GM19467 (cell line): ENCODE measurements around the gene ONECUT3.
"Not testable (repeated sequence)": the region's sequence is repeated elsewhere in the genome, so short reads cannot be mapped to it uniquely, and the experiment has no call there.

Experiments used
- ATAC-seq: cut with Tn5 transposase; IDR thresholded peaks from one replicate; pipeline ENCODE4 v1.9.1; 2021; ENCODE audit warnings: mild to moderate bottlenecking, moderate library complexity; ENCODE audit not compliant: unreplicated experiment

Gene ONECUT3

DNA sequence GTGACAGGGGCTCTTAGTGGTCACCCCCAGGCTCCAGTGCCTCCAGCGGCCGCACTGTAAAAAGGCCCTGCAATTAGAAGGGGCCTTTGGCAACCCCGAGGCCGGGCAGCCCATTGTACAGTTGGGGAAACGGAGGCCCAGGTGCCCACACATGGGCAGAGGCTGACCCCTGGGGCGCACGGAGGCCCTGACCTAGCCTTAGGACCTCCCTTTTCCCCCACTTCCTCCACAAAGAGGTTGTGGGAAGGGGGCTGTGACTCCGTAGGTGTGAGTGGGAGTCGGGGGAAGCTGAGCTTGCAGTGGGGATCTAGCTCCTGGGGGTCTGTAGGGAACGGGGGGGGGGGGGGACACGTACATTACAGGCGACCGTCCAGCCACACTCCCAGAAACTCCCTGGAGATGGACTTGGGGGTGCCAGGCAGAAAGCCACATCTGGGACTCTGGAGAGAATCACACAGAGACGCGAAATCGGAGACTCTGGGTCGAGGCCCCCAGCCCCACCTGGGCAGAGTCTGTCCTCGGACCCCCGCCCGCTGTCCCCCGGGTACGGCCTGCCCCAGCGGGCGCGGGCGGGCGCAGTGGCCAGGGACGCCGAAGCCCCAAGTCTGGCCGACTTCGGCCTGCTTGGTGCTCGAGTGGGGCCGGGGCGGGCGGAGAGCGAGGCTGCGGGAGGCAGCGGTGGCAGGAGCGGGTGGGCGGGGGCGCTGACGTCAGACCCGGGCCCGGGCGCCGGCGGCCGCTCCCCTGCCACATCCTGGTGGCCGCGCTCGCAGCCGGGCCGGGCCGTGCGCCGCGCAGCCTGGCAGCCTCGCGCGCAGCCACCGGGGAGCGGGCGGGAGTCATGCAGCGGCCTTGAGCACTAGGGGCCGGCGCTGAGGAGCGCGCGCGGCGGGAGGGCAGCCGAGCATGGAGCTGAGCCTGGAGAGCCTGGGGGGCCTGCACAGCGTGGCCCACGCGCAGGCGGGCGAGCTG, at the start of gene ONECUT3:
Gene ONECUT3, plus strand, starts transcription at position 750 of the 972 bp plus-strand sequence. Its CDS starts 157 bp downstream, at position 907.
- ATAC-seq: no peak

DNA sequence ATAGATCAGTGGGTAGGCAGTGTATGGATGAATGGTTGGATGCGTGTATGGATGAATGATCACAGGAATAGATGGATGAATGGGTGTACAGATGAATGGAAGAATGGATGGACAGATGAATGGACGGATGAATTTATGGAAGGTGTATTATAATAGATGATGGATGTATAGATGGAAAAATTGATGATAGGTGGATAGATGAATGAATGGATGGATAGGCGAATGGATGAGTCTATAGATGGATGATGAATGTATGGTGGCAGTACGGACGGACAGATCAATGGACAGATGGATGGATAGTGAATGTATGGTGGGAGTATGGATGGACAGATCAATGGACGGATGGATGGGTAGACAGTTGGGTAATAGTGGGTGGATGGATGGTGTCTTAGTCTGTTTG, 49.0 kb upstream of the ONECUT3 start:
- ATAC-seq: no peak

DNA sequence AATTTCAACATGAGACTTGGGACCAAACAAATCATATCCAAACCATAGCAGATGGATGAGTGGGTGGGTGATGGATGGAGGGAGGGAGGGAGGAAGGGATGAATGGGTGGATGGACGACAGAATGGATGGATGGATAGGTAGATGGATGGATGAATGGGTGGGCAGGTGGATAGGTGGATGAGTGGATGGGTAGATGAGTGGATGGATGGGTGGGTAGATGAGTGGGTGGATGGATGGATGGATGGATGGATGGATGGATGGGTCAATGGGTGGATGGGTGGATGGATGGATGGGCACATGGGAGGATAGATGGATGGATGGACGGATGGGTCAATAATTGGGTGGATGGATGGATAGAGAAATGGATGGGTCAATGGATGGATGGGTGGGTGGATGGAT, 47.9 kb upstream of the ONECUT3 start:
- no peak for ATAC-seq

DNA sequence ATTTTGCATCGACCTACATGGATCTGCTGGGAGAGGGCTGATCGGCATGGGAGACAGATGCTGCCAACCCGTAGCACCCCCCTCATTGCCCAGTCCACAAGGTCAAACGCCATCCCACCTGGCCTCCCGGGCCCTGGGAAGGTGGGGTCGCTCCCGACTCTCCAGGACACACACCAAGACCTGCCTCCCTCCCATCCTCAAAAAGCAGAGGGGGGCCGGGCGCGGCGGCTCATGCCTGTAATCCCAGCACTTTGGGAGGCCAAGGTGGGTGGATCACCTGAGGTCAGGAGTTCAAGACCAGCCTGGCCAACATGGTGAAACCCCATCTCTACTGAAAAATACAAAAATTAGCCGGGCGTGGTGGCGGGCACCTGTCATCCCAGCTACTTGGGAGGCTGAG, 46.7 kb upstream of the ONECUT3 start:
- ATAC-seq: not testable (repeated sequence)

DNA sequence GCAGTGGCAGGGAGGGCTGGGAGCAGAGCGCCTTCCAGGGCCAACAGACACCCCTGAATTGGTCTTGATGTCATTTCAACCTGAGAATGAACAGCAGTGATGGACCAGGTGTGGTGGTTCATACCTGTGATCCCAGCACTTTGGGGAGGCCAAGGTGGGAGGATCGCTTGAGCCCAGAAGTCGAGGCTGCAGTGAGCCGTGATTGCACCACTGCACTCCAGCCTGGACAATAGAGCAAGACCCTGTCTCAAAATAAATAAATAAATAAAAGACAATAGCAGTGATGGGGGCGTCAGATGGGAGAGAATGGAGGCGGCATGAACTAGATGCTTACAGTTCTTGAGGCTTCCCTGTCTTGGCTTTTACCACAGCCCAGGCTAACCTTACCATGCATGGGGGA, 46.1 kb upstream of the ONECUT3 start:
- ATAC-seq: no peak

DNA sequence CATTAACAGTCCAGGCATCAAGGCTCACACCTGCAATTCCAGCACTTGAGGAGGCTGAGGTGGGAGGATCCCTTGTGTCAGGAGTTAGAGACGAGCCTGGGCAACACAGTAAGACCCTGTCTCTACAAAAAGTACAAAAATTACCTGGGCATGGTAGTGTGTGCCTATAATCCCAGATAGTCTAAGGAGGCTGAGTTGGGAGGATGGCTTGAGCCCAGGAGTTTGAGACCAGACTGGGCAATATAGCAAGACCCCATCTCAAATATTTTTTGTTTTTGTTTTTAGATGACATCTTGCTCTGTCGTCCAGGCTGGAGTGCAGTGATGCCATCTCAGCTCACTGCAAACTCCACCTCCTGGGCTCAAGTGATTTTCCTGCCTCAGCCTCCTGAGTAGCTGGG, 40.1 kb upstream of the ONECUT3 start:
- ATAC-seq: no peak

DNA sequence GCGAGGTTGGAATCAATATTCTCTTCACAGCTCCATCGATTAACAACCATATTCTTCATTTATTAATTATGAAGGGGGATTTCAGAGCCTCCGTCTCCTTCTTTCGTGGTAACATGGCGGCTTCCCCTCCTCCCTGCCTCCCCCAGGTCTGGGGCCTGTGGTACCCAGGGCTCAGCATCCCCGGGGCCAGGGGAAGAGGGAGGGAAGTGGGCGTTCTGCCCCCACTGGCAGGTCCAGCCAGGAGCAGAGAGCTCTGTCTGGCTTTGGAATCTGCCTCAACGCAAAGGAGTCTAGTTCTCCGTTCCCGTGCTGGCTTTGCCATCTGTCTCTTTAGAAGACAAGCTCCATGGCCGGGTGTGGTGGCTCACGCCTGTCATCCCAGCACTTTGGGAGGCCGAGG, 37.8 kb upstream of the ONECUT3 start:
- ATAC-seq: no peak

DNA sequence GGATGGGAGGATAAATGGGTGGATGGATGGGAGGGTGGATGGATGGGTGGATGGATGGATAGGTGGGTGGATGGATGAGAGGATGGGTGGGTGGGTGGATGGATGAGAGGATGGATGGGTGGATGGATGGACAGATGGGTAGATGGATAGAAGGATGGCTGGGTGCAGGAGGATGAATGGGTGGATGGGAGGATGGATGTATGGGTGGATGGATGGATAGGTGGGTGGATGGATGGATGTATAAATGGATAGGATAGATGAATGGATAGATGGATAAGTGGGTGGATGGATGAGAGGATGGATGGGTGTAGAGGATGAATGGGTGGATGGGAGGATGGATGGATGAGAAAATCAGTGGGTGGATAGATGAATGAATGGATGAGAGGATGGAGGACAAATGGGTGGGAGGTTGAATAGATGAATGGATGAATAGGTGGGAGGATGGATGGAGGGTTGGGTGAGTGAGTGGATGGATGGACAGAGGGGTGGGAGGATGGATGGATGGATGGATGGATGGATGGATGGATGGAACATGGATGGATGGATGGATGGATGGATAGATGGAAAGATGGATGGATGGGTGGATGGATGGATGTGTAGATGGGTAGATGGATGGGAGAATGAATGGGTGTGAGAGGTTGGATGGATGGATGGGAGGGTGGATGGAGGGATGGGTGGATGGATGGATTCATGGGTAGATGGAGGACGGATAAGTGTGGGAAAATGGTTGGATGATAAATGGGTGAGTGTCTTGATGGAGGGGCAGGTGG, 35.9 kb upstream of the ONECUT3 start:
- no peak for ATAC-seq

DNA sequence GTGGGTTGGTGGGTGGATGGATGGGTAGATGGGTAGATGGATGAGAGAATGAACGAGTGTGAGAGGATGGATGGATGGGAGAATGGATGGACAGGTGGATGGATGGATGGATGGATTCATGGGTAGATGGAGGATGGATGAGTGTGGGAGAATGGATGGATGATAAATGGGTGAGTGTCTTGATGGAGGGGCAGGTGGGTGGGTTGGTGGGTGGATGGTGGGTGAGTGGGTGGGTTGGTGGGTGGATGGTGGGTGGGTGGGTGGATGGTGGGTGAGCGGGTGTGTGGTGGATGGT, 35.4 kb upstream of the ONECUT3 start:
- ATAC-seq: no peak

DNA sequence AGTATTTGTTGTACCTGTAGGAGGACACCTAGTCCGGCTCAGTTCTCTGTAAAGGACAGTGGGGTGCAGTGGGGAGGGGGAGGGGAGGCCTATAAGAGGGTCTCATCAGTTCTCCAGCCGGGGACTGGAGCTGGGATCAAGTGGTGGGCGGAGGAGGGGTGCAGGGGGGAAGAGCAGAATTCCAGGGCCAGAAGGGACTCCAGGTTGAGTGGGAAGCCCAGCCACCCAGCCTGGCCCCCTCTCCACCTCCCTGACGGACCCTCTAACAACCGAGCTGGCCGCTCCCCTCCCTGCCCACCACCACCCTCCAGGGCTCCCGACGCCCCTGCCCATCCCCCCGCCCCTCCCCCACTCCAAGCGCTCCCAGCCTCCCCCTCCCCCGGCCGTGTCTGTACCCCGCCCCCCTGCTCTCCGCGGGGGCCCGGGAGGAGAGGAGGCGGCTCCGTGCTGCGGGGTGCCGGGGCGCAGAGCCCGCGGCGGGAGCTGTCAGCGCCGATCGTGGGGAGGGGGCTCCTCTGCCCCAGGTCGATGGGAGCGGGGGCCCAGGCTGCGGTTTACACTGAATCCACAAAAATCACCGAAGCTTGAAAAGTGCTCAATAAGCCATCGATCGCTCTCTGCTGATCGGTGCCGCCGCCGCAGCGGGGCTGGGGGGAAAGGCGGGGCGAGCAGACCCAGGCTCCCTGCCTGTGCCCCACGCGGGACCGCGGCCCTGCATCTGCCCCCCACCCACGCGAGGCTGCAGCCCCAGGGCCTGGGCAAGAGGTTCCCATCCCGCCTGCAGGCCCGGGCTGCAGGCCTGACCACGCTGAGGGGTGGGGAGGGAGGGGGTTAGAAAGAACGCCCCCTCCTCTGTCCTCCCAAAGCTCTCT, 34.6 kb upstream of the ONECUT3 start:
- no peak for ATAC-seq

DNA sequence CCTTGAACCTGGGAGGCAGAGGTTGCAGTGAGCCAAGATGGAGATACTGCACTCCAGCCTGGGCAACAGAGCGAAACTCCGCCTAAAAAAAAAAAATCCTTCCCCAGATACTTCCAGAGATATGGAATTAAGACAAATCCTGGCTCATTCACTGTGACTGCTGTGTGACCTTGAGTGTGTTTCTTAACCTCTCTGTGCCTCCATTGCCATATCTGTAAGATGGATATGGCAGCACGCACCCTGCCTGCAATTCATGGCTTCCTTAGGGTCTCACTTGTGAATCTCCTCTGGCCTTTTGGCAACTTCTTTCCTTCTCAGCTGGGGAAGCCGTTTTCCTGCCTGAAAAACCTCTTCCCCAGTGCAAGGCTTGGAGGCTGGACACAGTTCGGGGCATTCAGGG, 33.8 kb upstream of the ONECUT3 start:
- no peak for ATAC-seq

DNA sequence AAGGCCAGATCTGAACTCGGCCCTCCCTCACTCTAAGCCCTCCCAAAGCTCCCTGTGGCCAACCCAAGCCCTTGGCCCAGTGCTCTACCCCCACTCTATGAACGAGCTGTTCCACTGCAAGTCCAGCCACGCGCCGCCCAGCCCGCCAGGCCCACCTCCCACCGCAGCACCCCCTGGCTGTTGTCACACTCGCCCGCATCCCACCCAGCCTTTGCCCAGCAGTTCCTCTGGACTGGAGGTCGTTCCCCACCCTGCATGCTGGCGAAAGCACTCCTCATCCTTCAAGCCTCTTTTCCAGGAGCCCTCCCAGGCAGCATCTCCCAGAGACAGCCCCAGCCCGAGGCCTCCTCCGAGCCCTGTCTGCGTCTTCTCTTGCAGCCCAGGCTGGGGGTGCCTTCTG, 33.1 kb upstream of the ONECUT3 start:
- no peak for ATAC-seq

DNA sequence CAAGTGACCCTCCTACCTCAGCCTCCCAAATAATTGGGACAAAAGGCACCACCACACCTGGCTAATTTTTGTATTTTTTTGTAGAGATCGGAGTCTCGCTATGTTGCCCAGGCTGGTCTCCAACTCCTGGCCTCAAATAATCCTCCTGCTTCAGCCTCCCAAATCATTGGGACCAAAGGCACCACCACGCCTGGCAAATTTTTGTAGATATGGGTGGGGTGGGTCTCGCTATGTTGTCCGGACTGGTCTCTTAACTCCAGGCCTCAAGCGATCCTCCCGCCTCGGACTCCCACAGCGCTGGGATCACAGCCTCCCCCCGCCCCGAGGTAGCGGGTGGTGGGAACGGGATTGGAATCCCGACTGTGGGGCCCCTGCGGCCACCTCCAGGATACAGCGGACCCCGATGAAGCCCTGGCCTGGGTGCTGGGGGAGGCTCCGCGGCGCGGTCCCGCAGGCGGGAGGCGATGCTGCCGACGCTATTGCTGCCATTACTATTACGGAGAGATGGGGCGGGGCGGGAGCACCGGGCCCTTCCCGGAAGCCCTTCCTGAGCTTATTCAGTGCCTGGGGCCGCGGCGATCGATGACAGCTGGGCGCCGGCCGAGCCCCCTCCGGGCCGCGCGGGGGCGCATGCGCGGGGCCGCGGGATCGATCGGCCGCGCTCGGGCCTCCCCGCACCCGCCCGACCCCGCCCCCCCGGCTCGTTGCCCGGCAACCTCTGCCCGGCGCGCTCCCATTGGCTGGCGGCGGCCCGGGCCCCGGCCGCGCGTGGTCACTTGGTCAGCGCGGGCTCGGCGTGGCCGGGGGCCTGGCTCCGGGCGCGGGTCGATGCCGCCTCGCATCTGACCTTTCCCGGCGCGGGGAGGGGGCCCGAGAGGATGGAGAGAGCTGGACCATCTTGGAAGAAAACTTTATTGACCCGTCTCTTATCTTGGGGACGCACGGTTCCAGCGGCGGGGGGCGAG, 27.9 kb upstream of the ONECUT3 start:
- ATAC-seq: no peak

DNA sequence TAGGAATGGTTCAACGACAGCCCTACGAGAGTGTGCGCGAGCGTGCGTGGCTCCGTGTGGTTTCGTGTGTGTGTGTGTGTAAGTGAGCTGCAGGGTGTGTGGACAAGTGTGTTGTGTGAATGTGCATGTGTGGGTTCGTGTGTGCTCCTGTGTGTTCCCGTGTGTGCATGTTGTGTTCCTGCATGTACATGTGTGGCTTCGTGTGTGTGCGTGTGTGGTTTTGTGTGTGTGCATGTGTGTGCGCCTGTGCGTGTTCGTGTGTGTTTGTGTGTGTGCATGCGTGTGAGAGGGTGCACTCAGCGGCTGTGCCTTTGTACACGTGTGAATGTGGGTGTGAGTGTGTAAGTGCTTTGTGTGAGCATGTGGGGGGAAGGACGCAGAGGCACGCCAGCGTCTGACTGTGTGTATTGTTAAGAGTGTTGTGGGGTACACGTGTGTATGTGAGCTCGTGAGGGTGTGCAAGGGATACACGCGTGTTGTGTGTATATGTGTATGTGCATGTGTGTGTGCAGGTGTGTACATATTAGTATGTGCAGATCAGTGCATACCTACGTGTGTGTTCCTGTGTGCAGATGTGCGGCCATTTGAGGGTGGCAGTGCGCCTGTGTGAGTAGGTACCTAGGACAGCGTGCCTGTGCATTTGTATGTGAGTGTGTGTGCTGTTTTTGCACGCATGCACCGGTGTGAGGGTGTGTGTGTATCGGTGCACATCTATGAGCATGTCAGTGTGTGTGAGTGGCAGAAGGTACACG, 24.3 kb upstream of the ONECUT3 start:
- no peak for ATAC-seq

DNA sequence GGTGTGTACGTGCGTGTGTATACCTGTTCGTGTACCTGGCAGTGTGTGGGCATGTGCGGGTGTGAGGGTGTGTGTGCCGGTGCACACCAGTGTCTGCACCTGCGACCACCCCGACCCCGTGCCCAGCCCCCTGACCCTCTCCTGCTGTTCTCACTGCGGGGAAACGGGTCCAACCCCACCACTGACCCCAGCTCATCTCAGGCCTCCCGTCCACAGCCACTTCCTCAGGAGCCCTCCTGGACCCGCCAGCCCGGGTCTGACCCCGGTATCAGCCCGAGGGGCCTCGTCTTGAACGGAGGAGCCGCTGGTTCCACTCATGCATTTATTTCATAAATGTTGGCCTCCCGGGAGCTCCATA, 23.8 kb upstream of the ONECUT3 start:
- ATAC-seq: no peak

DNA sequence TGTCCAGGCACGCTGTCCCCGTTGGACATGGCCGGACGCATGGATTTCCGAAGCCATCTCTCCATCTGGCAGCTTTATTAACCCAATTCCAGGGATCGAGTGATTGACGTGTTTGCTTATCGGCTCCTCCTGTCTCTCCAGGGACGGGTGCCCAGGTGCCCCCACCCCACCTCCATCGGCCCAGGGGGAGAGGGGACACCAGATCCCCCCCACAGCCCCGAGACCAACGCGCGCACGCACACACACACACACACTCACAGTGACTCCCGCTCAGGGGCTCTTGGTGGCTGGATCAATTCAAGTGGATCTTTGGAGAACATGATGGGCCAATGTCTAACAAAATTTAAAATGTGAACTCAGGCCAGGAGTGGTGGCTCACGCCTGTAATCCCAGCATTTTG, 23.1 kb upstream of the ONECUT3 start:
- no peak for ATAC-seq

DNA sequence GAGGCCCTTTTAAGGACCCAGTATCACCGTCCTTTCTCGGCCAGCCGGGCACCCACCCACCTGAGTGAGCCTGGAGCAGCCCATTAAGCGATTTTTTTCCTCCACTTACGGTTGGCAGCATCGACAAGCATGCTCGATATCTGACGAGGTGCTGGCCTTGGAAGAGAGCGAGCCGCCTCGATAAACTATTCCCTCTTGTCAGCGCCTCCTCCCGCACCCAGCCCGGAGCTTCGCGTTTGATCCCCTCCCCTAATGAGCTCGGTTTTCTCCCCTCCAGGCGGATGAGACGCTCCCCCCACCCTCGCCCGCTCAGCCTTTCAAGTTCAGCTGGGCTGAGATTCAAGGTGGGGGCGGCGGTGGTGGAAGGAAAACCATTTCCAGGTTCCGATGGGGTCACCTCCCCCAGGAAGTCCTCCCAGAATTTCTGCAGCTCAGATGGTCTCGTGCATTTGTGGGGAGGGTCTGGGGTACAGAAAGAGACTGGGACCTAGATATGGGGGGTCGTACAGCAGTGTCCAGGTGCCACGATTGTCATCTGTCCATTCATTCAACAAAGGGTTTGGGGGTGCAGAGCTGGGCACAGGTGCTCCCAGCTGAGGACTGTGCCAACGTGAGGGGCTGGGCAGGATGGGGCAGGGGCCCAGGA, 18.9 kb upstream of the ONECUT3 start:
- ATAC-seq: no peak

DNA sequence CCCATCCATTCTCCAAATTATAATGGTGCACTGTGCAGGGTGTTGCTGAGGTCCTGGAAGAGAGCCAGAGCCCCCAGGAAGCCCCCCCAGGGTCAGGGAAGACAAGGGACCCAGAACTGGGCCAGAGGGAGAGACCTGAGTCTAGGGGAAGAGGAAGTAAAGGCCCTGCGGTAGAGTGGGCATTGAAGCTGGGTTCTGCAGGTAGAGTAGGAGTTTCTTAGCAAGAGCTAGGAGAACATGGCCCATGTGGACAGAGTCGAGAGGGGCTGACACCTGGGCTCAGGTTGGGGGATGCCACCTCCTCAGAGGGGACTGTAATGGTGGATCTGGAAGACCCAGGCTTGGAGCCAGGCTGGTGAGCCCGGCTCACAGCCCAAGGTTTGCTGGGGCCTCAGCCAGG, 17.0 kb upstream of the ONECUT3 start:
- no peak for ATAC-seq

DNA sequence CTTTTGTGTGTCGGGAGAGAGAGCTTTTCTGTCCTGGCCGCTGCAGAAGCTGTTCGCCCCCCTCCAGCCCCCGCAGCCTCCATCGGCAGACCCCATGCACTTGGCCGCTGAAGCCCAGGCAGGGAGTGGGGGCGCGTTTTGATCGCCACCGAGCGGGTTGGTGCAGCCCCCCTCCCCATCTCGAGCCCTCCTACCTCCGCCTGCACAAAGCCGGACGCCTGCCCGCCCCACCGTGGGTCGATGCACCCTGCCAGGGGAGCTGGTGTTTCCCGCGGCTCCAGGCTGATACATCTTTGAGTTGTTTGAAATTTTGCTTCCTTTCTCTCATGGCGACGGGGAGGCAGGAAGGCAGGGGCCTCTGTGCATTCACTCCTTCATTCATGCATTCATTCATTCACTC, 16.4 kb upstream of the ONECUT3 start:
- ATAC-seq: no peak
